Lower leg skin (tissue), 3 donors: ENCODE data around the gene IDH3G.
"Not testable (repeated sequence)": the region's sequence is repeated elsewhere in the genome, so short reads cannot be mapped to it uniquely, and the experiment has no call there.

ENCODE experiments used
- POLR2A ChIP-seq, 2 donors: fragments of 450-650 bp; IDR thresholded peaks; one replicate each; pipeline ENCODE4 v1.6.1; 2016 to 2017; ENCODE audit warnings: antibody characterized with exemption in 2 of 2, mild to moderate bottlenecking in 1 of 2, moderate library complexity in 1 of 2
- TF ChIP-seq, protein P1 (sequence below), 3 donors: fragments of 450-650 bp; IDR thresholded peaks; one replicate each; pipeline ENCODE4 v1.5.1; 2016; ENCODE audit warnings: antibody characterized with exemption in 3 of 3, mild to moderate bottlenecking in 3 of 3, moderate library complexity in 2 of 3

DNA sequence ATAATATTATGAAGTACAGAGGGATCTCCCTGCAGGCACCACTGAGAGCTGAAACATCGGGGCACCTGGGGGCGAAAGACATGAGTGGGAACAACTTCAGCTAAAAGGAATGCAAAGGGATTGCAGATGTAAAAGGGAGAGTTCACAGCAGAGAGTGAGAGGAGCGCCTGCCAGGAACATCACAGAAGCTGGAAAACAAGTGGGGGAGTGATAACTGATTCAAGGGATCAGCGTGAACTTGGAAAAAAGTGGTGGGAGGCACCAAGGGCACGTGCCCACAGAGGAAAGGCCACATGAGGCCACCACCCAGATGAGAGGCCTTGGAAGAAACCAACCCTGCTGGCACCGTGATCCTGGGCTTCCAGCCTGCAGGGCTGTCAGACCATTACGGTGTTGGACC, 45.2 kb downstream of the IDH3G start:
- TF ChIP-seq, protein P1, sequence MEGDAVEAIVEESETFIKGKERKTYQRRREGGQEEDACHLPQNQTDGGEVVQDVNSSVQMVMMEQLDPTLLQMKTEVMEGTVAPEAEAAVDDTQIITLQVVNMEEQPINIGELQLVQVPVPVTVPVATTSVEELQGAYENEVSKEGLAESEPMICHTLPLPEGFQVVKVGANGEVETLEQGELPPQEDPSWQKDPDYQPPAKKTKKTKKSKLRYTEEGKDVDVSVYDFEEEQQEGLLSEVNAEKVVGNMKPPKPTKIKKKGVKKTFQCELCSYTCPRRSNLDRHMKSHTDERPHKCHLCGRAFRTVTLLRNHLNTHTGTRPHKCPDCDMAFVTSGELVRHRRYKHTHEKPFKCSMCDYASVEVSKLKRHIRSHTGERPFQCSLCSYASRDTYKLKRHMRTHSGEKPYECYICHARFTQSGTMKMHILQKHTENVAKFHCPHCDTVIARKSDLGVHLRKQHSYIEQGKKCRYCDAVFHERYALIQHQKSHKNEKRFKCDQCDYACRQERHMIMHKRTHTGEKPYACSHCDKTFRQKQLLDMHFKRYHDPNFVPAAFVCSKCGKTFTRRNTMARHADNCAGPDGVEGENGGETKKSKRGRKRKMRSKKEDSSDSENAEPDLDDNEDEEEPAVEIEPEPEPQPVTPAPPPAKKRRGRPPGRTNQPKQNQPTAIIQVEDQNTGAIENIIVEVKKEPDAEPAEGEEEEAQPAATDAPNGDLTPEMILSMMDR (IDR thresholded peaks at IDR 0.05), result not testable (repeated sequence)
- TF ChIP-seq POLR2A (IDR thresholded peaks at IDR 0.05), result not testable (repeated sequence)
